Smooth muscle cell (in vitro differentiated cells): ENCODE data around the gene ATG10. TPM values are rescaled to one million over a fixed set of nuclear protein-coding genes. Genes with fewer than 3 reads are reported as not detected.

Experiments
- DNase-seq: peaks from one replicate; lab custom pipeline; 2025; ENCODE audit not compliant: unreplicated experiment; lab: John Stamatoyannopoulos, UW
- H2AFZ ChIP-seq: fragments of 200-600 bp; sonication (generic); 2 replicates; pipeline ENCODE4 v1.6.0; 2016; ENCODE audit warnings: antibody characterized with exemption, low read depth, mild to moderate bottlenecking
- H3F3A ChIP-seq: fragments of 200-600 bp; sonication (generic); 2 replicates; pipeline ENCODE4 v1.6.0; 2017; ENCODE audit warnings: antibody characterized with exemption, low read depth
- H3K27ac ChIP-seq: fragments of 200-600 bp; sonication (generic); 2 replicates; pipeline ENCODE4 v1.5.1; 2016; ENCODE audit warnings: low read depth, mild to moderate bottlenecking
- H3K27me3 ChIP-seq: fragments of 200-600 bp; sonication (generic); 2 replicates; pipeline ENCODE4 v1.6.1; 2016; ENCODE audit warnings: low read depth, mild to moderate bottlenecking
- H3K36me3 ChIP-seq: fragments of 200-600 bp; sonication (generic); 2 replicates; pipeline ENCODE4 v1.5.1; 2016; ENCODE audit warnings: low read depth
- H3K4me1 ChIP-seq: fragments of 200-600 bp; sonication (generic); 2 replicates; pipeline ENCODE4 v1.5.1; 2016; ENCODE audit warnings: low read depth
- H3K4me2 ChIP-seq: fragments of 200-600 bp; sonication (generic); 2 replicates; pipeline ENCODE4 v1.6.0; 2016; ENCODE audit warnings: mild to moderate bottlenecking
- H3K4me3 ChIP-seq: fragments of 200-600 bp; sonication (generic); 2 replicates; pipeline ENCODE4 v1.5.1; 2016; ENCODE audit warnings: mild to moderate bottlenecking
- H3K79me2 ChIP-seq: fragments of 200-600 bp; sonication (generic); 2 replicates; pipeline ENCODE4 v1.6.0; 2016; ENCODE audit warnings: low read depth, mild to moderate bottlenecking
- H3K9ac ChIP-seq: fragments of 200-600 bp; sonication (generic); 2 replicates; pipeline ENCODE4 v1.6.0; 2016; ENCODE audit warnings: low read depth
- H3K9me3 ChIP-seq: fragments of 200-600 bp; sonication (generic); replicated peaks from 2 replicates; pipeline ENCODE4 v1.5.1; 2016; ENCODE audit warnings: low read depth
- H4K20me1 ChIP-seq: fragments of 200-600 bp; sonication (generic); 2 replicates; pipeline ENCODE4 v1.6.0; 2016; ENCODE audit warnings: low read depth
- WGBS: methylation state at CpG from one replicate; pipeline ENCODE4 v1.1.7; 2016; ENCODE audit warnings: low lambda C conversion rate; 5-methylcytosine and 5-hydroxymethylcytosine counted together
- polyA plus RNA-seq: library from polyadenylated mRNA; unstranded; fragments of >200 nt; fragmentation: Nextera tagmentation; extraction: Ambion mirVana; gene quantifications from 2 replicates; pipeline ENCODE4 v1.2.1, GENCODE V29; 2016
- total RNA-seq: library from RNA; depleted of rRNA; stranded (reverse); fragments of >200 nt; gene quantifications from 2 replicates; pipeline ENCODE4 v1.2.3, GENCODE V29; 2014
- TF ChIP-seq, protein P1 (sequence below): fragments of 200-600 bp; sonication (generic); IDR thresholded peaks from 2 replicates; pipeline ENCODE4 v1.5.1; 2017; ENCODE audit warnings: borderline replicate concordance, mild to moderate bottlenecking, antibody characterized with exemption; ENCODE audit not compliant: insufficient read depth, poor library complexity, severe bottlenecking

ATG10 gene
- total and polyA plus RNA-seq, 2 experiments from 2014 or later: 7.2 to 12.5 TPM

DNA sequence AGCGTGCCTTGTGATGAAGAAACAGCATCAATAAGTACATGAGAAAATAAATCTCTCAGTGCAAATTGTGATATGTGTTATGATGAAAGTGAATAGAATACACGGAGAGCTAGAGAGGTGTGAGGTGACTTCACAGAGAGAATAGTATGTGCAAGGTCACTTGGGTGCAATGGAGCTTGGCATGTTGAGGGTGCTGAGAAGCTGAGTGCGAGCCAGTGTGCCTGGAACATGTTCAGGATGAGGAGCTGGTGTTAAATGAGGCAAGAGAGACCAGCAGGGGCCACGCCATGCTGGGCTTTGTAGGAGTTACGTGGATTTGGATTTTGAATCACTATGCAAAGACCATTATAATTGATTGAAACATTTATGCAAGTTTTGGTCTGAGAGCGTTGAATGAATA lies 319.1 kb downstream of the ATG10 start:
- Histone ChIP-seq H3K4me3 (no peak overlapping the region), H3K4me2 (no peak overlapping the region), H3K9me3 (no peaks in the 10 kb centered on the region), H3K27ac (no peak overlapping the region), H3K9ac (no peak overlapping the region), H2AFZ (no peak overlapping the region), H3K4me1 (peaks cover 47% of the 10 kb centered on the region), H3K27me3 (no peaks in the 10 kb centered on the region), H4K20me1 (no peaks in the 10 kb centered on the region), H3F3A (no peaks in the 10 kb centered on the region), H3K79me2 (no peaks in the 10 kb centered on the region), H3K36me3 (no peaks in the 10 kb centered on the region)
- 71% methylated on average over 6 of the region's 6 CpGs for WGBS
- TF ChIP-seq, protein P1, sequence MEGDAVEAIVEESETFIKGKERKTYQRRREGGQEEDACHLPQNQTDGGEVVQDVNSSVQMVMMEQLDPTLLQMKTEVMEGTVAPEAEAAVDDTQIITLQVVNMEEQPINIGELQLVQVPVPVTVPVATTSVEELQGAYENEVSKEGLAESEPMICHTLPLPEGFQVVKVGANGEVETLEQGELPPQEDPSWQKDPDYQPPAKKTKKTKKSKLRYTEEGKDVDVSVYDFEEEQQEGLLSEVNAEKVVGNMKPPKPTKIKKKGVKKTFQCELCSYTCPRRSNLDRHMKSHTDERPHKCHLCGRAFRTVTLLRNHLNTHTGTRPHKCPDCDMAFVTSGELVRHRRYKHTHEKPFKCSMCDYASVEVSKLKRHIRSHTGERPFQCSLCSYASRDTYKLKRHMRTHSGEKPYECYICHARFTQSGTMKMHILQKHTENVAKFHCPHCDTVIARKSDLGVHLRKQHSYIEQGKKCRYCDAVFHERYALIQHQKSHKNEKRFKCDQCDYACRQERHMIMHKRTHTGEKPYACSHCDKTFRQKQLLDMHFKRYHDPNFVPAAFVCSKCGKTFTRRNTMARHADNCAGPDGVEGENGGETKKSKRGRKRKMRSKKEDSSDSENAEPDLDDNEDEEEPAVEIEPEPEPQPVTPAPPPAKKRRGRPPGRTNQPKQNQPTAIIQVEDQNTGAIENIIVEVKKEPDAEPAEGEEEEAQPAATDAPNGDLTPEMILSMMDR: no peak
- DNase-seq: no peak

DNA sequence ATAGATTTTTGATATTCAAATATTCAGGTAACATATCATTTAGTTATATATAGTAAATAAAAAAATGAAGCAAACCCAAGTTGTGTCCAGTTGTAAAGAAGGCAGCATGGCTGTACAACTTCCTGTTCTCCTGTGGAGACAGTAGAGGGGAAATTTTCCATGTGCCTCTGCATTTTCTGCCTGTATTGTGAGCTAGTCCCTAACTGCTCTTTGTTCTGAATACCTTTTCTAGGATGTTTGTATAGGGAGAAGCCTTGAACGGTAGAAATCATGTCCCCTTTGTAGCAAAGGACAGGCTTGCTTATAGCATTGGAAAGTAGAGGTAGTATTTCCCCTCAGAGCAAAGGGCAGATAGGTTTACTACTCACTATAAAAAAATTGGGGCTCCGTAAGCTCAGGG lies 319.6 kb downstream of the ATG10 start:
- Histone ChIP-seq H3K4me1 (peaks cover 52% of the 10 kb centered on the region), H3K9me3 (no peaks in the 10 kb centered on the region), H3K27me3 (no peaks in the 10 kb centered on the region), H3K4me2 (no peak overlapping the region), H3K79me2 (no peaks in the 10 kb centered on the region), H2AFZ (no peak overlapping the region), H3F3A (no peaks in the 10 kb centered on the region), H3K36me3 (no peaks in the 10 kb centered on the region), H3K4me3 (no peak overlapping the region), H3K27ac (no peak overlapping the region), H4K20me1 (no peaks in the 10 kb centered on the region), H3K9ac (no peak overlapping the region)
- TF ChIP-seq, protein P1: no peak
- WGBS: 88% methylated on average over 2 of the region's 2 CpGs
- no peak for DNase-seq

DNA sequence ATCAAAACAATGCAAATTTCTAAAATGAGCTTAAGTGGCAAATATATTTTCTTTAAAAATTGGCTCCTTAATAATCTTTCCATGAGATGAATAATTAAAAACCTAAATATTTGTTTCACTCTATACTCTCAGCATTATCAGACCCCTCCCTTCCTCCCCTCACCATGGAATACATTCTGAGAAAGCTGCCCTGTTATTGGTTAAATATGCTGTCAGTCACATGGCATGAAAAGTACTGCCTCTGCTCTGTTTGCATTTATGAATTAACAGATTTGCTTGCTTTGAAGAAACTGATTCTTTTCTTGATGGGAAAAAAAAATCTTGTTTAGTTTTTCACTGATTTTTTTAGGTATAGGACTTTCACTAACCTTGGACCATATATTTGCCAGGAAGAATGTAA lies 323.3 kb downstream of the ATG10 start:
- TF ChIP-seq, protein P1: no peak

DNA sequence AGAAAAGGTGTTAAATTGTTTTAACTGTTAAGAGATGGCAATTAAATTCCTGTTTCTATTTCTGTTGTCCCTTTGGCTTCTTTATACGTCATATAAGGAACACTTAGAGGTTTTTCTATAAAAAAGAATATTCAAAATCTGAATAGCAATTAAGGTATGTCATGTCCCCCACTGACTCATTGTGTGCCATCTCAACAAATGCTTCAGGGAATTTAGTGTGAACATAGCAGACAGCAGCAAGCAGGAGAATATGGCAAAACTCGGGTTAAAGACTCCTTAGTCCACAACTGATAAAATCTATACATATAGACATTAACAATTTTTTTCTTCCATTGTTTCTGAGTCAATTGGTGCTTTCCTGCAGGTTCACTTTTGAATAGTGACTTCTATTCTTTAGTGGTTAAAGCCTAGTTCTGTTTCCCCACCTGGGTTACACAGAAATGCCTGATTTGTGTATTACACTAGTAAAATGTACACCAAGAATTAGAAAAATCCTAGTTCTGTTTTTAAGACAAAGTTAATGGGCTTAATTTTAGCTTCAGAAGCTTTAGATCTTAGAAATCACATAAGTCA lies 324.2 kb downstream of the ATG10 start:
- Histone ChIP-seq H3K4me1 (peaks cover 39% of the 10 kb centered on the region), H3K4me3 (no peak overlapping the region), H3K27ac (no peak overlapping the region), H3K27me3 (no peaks in the 10 kb centered on the region), H3K36me3 (no peaks in the 10 kb centered on the region), H2AFZ (no peak overlapping the region), H3K4me2 (no peak overlapping the region), H3K79me2 (no peaks in the 10 kb centered on the region), H3K9ac (no peak overlapping the region), H4K20me1 (no peaks in the 10 kb centered on the region), H3F3A (no peaks in the 10 kb centered on the region), H3K9me3 (no peaks in the 10 kb centered on the region)
- DNase-seq: no peak
- WGBS: 85% methylated on average over 2 of the region's 2 CpGs
- TF ChIP-seq, protein P1: no peak

More for the DNA sequence above, 323.3 kb downstream of the ATG10 start:
- no peaks in the 10 kb centered on the region for H3K36me3 ChIP-seq
- no peak overlapping the region for H3K4me2 ChIP-seq
- H3K9ac ChIP-seq: no peak overlapping the region
- H3K27ac ChIP-seq: no peak overlapping the region
- DNase-seq: no peak
- H3K4me3 ChIP-seq: no peak overlapping the region
- H3K4me1 ChIP-seq: peaks cover 48% of the 10 kb centered on the region
- no peaks in the 10 kb centered on the region for H3K79me2 ChIP-seq
- H3K9me3 ChIP-seq: no peaks in the 10 kb centered on the region
- H3F3A ChIP-seq: no peaks in the 10 kb centered on the region
- H3K27me3 ChIP-seq: no peaks in the 10 kb centered on the region
- H4K20me1 ChIP-seq: no peaks in the 10 kb centered on the region
- no peak overlapping the region for H2AFZ ChIP-seq
